ENCODE data around the gene LLGL2.
"Not testable (repeated sequence)": the region's sequence is repeated elsewhere in the genome, so short reads cannot be mapped to it uniquely, and the experiment has no call there.

LLGL2 gene

GRCh38 chr17:75572713-75573539, 47.4 kb downstream of the LLGL2 start:
- H3K4me3 ChIP-seq (ENCODE audit: low read length) = no peak overlapping the region
- no peaks in the 10 kb centered on the region for H3K4me1 ChIP-seq (ENCODE audit: control insufficient read depth, insufficient read depth, low read length)
- H3K36me3 ChIP-seq (ENCODE audit: control insufficient read depth, insufficient read depth, low read length) = peaks cover 2% of the 10 kb centered on the region; the same call in 1 of the 2 replicates
- H3K27ac ChIP-seq (ENCODE audit: low read length) = no peak overlapping the region
- H3K9me3 ChIP-seq (ENCODE audit: control insufficient read depth, insufficient read depth, low read length) = no peaks in the 10 kb centered on the region
- DNase-seq (ENCODE audit: low read depth, low spot score) = no peak
- H3K27me3 ChIP-seq (ENCODE audit: control insufficient read depth, insufficient read depth, low read length) = no peaks in the 10 kb centered on the region
- WGBS (ENCODE audit: insufficient coverage, insufficient read length) = no CpG with 5 or more reads among the region's 39 CpGs

- no peaks in the 10 kb centered on the region for H3K27me3 ChIP-seq (ENCODE audit: control insufficient read depth, insufficient read depth, low read length)
- H3K4me3 ChIP-seq (ENCODE audit: low read length) = no peak overlapping the region
- WGBS (ENCODE audit: insufficient coverage, insufficient read length) = no CpG with 5 or more reads among the region's 16 CpGs
- H3K27ac ChIP-seq (ENCODE audit: low read length) = no peak overlapping the region
- DNase-seq (ENCODE audit: low read depth, low spot score) = no peak
- H3K36me3 ChIP-seq (ENCODE audit: control insufficient read depth, insufficient read depth, low read length) = peaks cover 2% of the 10 kb centered on the region; the same call in 1 of the 2 replicates
- no peaks in the 10 kb centered on the region for H3K9me3 ChIP-seq (ENCODE audit: control insufficient read depth, insufficient read depth, low read length)
- no peaks in the 10 kb centered on the region for H3K4me1 ChIP-seq (ENCODE audit: control insufficient read depth, insufficient read depth, low read length)
Measured at GRCh38 chr17:75573540-75573957, 48.1 kb downstream of the LLGL2 start.

- H3K36me3 ChIP-seq (ENCODE audit: control insufficient read depth, insufficient read depth, low read length) = peaks cover 2% of the 10 kb centered on the region; the same call in 1 of the 2 replicates
- H3K9me3 ChIP-seq (ENCODE audit: control insufficient read depth, insufficient read depth, low read length) = no peaks in the 10 kb centered on the region
- no CpG with 5 or more reads among the region's 13 CpGs for WGBS (ENCODE audit: insufficient coverage, insufficient read length)
- H3K4me3 ChIP-seq (ENCODE audit: low read length) = no peak overlapping the region
- no peaks in the 10 kb centered on the region for H3K27me3 ChIP-seq (ENCODE audit: control insufficient read depth, insufficient read depth, low read length)
- DNase-seq (ENCODE audit: low read depth, low spot score) = no peak
- no peaks in the 10 kb centered on the region for H3K4me1 ChIP-seq (ENCODE audit: control insufficient read depth, insufficient read depth, low read length)
- no peak overlapping the region for H3K27ac ChIP-seq (ENCODE audit: low read length)
Measured at GRCh38 chr17:75573994-75574393, 48.5 kb downstream of the LLGL2 start.

- Histone ChIP-seq H3K27ac (ENCODE audit: low read length) (no peak overlapping the region), H3K4me1 (ENCODE audit: control insufficient read depth, insufficient read depth, low read length) (no peaks in the 10 kb centered on the region), H3K27me3 (ENCODE audit: control insufficient read depth, insufficient read depth, low read length) (no peaks in the 10 kb centered on the region), H3K36me3 (ENCODE audit: control insufficient read depth, insufficient read depth, low read length) (peaks cover 2% of the 10 kb centered on the region; the same call in 1 of the 2 replicates), H3K9me3 (ENCODE audit: control insufficient read depth, insufficient read depth, low read length) (no peaks in the 10 kb centered on the region), H3K4me3 (ENCODE audit: low read length) (no peak overlapping the region)
- no CpG with 5 or more reads among the region's 29 CpGs for WGBS (ENCODE audit: insufficient coverage, insufficient read length)
- no peak for DNase-seq (ENCODE audit: low read depth, low spot score)
Measured at GRCh38 chr17:75574404-75575036, 49.0 kb downstream of the LLGL2 start.

- no peaks in the 10 kb centered on the region for H3K9me3 ChIP-seq (ENCODE audit: control insufficient read depth, insufficient read depth, low read length)
- H3K36me3 ChIP-seq (ENCODE audit: control insufficient read depth, insufficient read depth, low read length) = peaks cover 2% of the 10 kb centered on the region; the same call in 1 of the 2 replicates
- H3K4me3 ChIP-seq (ENCODE audit: low read length) = no peak overlapping the region
- no peak for DNase-seq (ENCODE audit: low read depth, low spot score)
- no peaks in the 10 kb centered on the region for H3K27me3 ChIP-seq (ENCODE audit: control insufficient read depth, insufficient read depth, low read length)
- no peaks in the 10 kb centered on the region for H3K4me1 ChIP-seq (ENCODE audit: control insufficient read depth, insufficient read depth, low read length)
- H3K27ac ChIP-seq (ENCODE audit: low read length) = no peak overlapping the region
- WGBS (ENCODE audit: insufficient coverage, insufficient read length) = no CpG with 5 or more reads among the region's 10 CpGs
Measured at GRCh38 chr17:75575197-75575596, 49.7 kb downstream of the LLGL2 start.

GRCh38 chr17:75575728-75576127, 50.2 kb downstream of the LLGL2 start:
- Histone ChIP-seq H3K4me3 (ENCODE audit: low read length) (no peak overlapping the region), H3K4me1 (ENCODE audit: control insufficient read depth, insufficient read depth, low read length) (no peaks in the 10 kb centered on the region), H3K9me3 (ENCODE audit: control insufficient read depth, insufficient read depth, low read length) (no peaks in the 10 kb centered on the region), H3K27me3 (ENCODE audit: control insufficient read depth, insufficient read depth, low read length) (no peaks in the 10 kb centered on the region), H3K27ac (ENCODE audit: low read length) (no peak overlapping the region), H3K36me3 (ENCODE audit: control insufficient read depth, insufficient read depth, low read length) (peaks cover 2% of the 10 kb centered on the region; the same call in 1 of the 2 replicates)
- no peak for DNase-seq (ENCODE audit: low read depth, low spot score)
- no CpG with 5 or more reads among the region's 11 CpGs for WGBS (ENCODE audit: insufficient coverage, insufficient read length)

- no peaks in the 10 kb centered on the region for H3K9me3 ChIP-seq (ENCODE audit: control insufficient read depth, insufficient read depth, low read length)
- H3K4me3 ChIP-seq (ENCODE audit: low read length) = no peak overlapping the region
- H3K27me3 ChIP-seq (ENCODE audit: control insufficient read depth, insufficient read depth, low read length) = no peaks in the 10 kb centered on the region
- WGBS (ENCODE audit: insufficient coverage, insufficient read length) = no CpG with 5 or more reads among the region's 15 CpGs
- no peak overlapping the region for H3K27ac ChIP-seq (ENCODE audit: low read length)
- DNase-seq (ENCODE audit: low read depth, low spot score) = no peak
- H3K4me1 ChIP-seq (ENCODE audit: control insufficient read depth, insufficient read depth, low read length) = no peaks in the 10 kb centered on the region
- peaks cover 2% of the 10 kb centered on the region; the same call in 1 of the 2 replicates for H3K36me3 ChIP-seq (ENCODE audit: control insufficient read depth, insufficient read depth, low read length)
Measured at GRCh38 chr17:75576661-75577060, 51.2 kb downstream of the LLGL2 start.

- not testable (repeated sequence) for H3K27ac ChIP-seq (ENCODE audit: low read length); H3K9me3 ChIP-seq (ENCODE audit: control insufficient read depth, insufficient read depth, low read length); H3K4me1 ChIP-seq (ENCODE audit: control insufficient read depth, insufficient read depth, low read length); H3K27me3 ChIP-seq (ENCODE audit: control insufficient read depth, insufficient read depth, low read length); H3K4me3 ChIP-seq (ENCODE audit: low read length); DNase-seq (ENCODE audit: low read depth, low spot score); H3K36me3 ChIP-seq (ENCODE audit: control insufficient read depth, insufficient read depth, low read length)
- WGBS (ENCODE audit: insufficient coverage, insufficient read length) = no CpG with 5 or more reads among the region's 23 CpGs
Measured at GRCh38 chr17:75581121-75581725, 55.7 kb downstream of the LLGL2 start.

GRCh38 chr17:75583197-75583596, 57.7 kb downstream of the LLGL2 start:
- not testable (repeated sequence) for H3K27ac ChIP-seq (ENCODE audit: low read length); H3K36me3 ChIP-seq (ENCODE audit: control insufficient read depth, insufficient read depth, low read length); H3K4me1 ChIP-seq (ENCODE audit: control insufficient read depth, insufficient read depth, low read length); H3K27me3 ChIP-seq (ENCODE audit: control insufficient read depth, insufficient read depth, low read length); DNase-seq (ENCODE audit: low read depth, low spot score); H3K4me3 ChIP-seq (ENCODE audit: low read length); H3K9me3 ChIP-seq (ENCODE audit: control insufficient read depth, insufficient read depth, low read length)
- WGBS (ENCODE audit: insufficient coverage, insufficient read length) = no CpG with 5 or more reads among the region's 6 CpGs

- Histone ChIP-seq H3K36me3 (ENCODE audit: control insufficient read depth, insufficient read depth, low read length) (no peaks in the 10 kb centered on the region), H3K9me3 (ENCODE audit: control insufficient read depth, insufficient read depth, low read length) (no peaks in the 10 kb centered on the region), H3K4me3 (ENCODE audit: low read length) (no peak overlapping the region), H3K4me1 (ENCODE audit: control insufficient read depth, insufficient read depth, low read length) (peaks cover 3% of the 10 kb centered on the region), H3K27ac (ENCODE audit: low read length) (no peak overlapping the region), H3K27me3 (ENCODE audit: control insufficient read depth, insufficient read depth, low read length) (no peaks in the 10 kb centered on the region)
- no CpG with 5 or more reads among the region's 7 CpGs for WGBS (ENCODE audit: insufficient coverage, insufficient read length)
- DNase-seq (ENCODE audit: low read depth, low spot score) = no peak
Measured at GRCh38 chr17:75584849-75585175, 59.3 kb downstream of the LLGL2 start.
